Measurements from ENCODE around the gene NLRP10. TPM values are rescaled to one million over a fixed set of nuclear protein-coding genes. Genes with fewer than 3 reads are reported as not detected.
"Not testable (repeated sequence)": the region's sequence is repeated elsewhere in the genome, so short reads cannot be mapped to it uniquely, and the experiment has no call there.

Gene NLRP10
- total and polyA plus RNA-seq, 11 donors, result not detected

DNA sequence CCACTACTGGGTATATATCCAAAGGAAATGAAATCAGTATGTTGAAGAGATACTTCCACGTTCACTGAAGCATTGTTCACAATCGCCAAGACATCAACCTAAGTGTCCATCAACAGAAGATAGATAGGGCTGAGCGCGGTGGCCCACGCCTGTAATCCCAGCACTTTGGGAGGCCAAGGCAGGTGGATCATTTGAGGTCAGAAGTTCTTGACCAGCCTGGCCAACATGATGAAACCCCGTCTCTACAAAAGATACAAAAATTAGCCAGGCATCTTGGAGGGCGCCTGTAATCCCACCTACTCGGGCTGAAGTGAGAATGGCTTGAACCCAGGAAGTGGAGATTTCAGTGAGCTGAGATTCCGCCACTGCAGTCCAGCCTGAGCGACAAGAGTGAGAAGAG, 34.5 kb upstream of the NLRP10 start:
- Histone ChIP-seq H3K27ac (no peak overlapping the region), H3K36me3 (peaks cover 0 to 64% (median 53%) of the 10 kb centered on the region in 9 donors), H3K27me3 (no peaks in the 10 kb centered on the region), H3K4me3 (no peak overlapping the region), H3K4me1 (peaks cover 0 to 6% (median 0%) of the 10 kb centered on the region in 12 donors), H3K9me3 (no peaks in the 10 kb centered on the region)
- no peak for ATAC-seq
- intact Hi-C loops (cut with DNase I), result no loop called here
- no peak for TF ChIP-seq POLR2A (IDR thresholded peaks at IDR 0.05)
- TF ChIP-seq, protein P1, sequence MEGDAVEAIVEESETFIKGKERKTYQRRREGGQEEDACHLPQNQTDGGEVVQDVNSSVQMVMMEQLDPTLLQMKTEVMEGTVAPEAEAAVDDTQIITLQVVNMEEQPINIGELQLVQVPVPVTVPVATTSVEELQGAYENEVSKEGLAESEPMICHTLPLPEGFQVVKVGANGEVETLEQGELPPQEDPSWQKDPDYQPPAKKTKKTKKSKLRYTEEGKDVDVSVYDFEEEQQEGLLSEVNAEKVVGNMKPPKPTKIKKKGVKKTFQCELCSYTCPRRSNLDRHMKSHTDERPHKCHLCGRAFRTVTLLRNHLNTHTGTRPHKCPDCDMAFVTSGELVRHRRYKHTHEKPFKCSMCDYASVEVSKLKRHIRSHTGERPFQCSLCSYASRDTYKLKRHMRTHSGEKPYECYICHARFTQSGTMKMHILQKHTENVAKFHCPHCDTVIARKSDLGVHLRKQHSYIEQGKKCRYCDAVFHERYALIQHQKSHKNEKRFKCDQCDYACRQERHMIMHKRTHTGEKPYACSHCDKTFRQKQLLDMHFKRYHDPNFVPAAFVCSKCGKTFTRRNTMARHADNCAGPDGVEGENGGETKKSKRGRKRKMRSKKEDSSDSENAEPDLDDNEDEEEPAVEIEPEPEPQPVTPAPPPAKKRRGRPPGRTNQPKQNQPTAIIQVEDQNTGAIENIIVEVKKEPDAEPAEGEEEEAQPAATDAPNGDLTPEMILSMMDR (IDR thresholded peaks at IDR 0.05), result no peak
- no peak for DNase-seq
- WGBS, 4 donors, result 92 to 94% (median 93%) methylated on average over 10 of the region's 10 CpGs

- no peaks in the 10 kb centered on the region for H3K27me3 ChIP-seq
- ATAC-seq, result peak in 3 of 4 donors; percentile 6 to 27 (median 12)
- H3K9me3 ChIP-seq, result no peaks in the 10 kb centered on the region
- no peak overlapping the region for H3K4me3 ChIP-seq
- DNase-seq, result no peak
- H3K4me1 ChIP-seq, result peaks cover 0 to 19% (median 3%) of the 10 kb centered on the region in 12 donors
- intact Hi-C loops (cut with DNase I), result no loop called here
- 62 to 75% (median 74%) methylated on average over 6 of the region's 6 CpGs for WGBS, 4 donors
- no peak overlapping the region for H3K27ac ChIP-seq
- H3K36me3 ChIP-seq, result peaks cover 0 to 93% (median 86%) of the 10 kb centered on the region in 9 donors
- TF ChIP-seq, protein P1 (IDR thresholded peaks at IDR 0.05), result no peak
- TF ChIP-seq POLR2A (IDR thresholded peaks at IDR 0.05), result no peak
These were observed 29.5 kb upstream of the NLRP10 start for GRCh38 chr11:7994581-7995278.

GRCh38 chr11:7987560-7987883, 22.3 kb upstream of the NLRP10 start:
- not testable (repeated sequence) for ATAC-seq, DNase-seq, H3K9me3 ChIP-seq, H3K27me3 ChIP-seq
- intact Hi-C loops (cut with DNase I), result loop anchor here (2.0 to 10.0 kb wide), 8 partner anchors 95 to 893 kb away; partner anchors contain the start of gene PPFIBP2 (in 1 of the 10)
- Histone ChIP-seq H3K4me1 (peaks cover 9 to 36% (median 25%) of the 10 kb centered on the region in 12 donors), H3K36me3 (peaks cover 0 to 31% (median 23%) of the 10 kb centered on the region in 9 donors), H3K27ac (peak overlapping the region in 11 of 12 donors; percentile 15 to 82 (median 67)), H3K4me3 (peak overlapping the region; percentile 64 to 93 (median 74))
- 0 to 1% (median 0%) methylated on average over 6 to 10 of the region's 13 CpGs for WGBS, 4 donors

DNA sequence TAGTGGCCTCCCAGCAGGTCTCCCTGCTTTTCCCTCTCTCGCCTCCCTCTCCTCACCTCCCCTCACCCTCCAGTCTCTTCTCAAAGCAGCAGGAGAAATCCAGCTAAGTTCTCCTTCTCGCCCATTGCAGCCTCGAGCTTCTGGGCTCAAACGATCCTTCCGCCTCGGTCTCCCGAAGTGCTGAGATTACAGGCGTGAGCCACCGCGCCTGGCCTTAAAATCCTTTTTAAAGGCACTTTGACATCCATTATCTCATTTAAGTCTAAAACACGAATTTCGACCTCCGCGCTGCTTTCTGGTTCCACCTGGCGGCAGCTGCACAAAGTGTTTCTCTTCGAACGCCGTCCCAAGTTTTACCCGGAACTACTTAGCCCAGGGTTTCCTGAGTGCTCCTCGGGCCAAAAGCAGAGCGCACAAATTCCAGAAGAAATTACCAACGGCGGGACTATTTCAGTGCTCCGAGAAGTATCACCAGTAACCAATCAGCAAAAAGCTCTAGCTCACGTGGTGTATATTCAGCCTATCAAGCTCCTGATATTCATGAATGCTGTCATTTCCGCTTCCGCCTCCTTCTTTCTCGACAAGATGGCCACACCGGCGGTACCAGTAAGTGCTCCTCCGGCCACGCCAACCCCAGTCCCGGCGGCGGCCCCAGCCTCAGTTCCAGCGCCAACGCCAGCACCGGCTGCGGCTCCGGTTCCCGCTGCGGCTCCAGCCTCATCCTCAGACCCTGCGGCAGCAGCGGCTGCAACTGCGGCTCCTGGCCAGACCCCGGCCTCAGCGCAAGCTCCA, 21.7 kb upstream of the NLRP10 start, which contains the start of gene EIF3F:
Gene EIF3F, plus strand, starts transcription at position 570 of the 792 bp plus-strand sequence. Its CDS starts 16 bp downstream, at position 586.
- DNase-seq (peak; percentile 87 to 96 (median 91)), ATAC-seq (peak; percentile 99 to 100 (median 100))
- H3K27me3 ChIP-seq, result no peaks in the 10 kb centered on the region
- WGBS, 4 donors, result 0 to 2% (median 1%) methylated on average over 25 to 47 of the region's 47 CpGs
- peaks cover 0 to 25% (median 17%) of the 10 kb centered on the region in 9 donors for H3K36me3 ChIP-seq
- intact Hi-C loops (cut with DNase I), result loop anchor here (1.0 to 10.0 kb wide), 9 partner anchors 94 to 892 kb away; partner anchors contain the start of gene PPFIBP2 (in 1 of the 10)
- H3K4me1 ChIP-seq, result peaks cover 9 to 36% (median 25%) of the 10 kb centered on the region in 12 donors
- TF ChIP-seq POLR2A (IDR thresholded peaks at IDR 0.05), result peak in 1 of 2 donors; percentile 52
- TF ChIP-seq, protein P1 (IDR thresholded peaks at IDR 0.05), result peak; percentile 75 to 96 (median 84)
- H3K27ac ChIP-seq, result peak within 1 kb of the TSS; percentile 11 to 82 (median 67)
- H3K4me3 ChIP-seq, result peak within 1 kb of the TSS; percentile 64 to 93 (median 74)
- H3K9me3 ChIP-seq, result no peaks in the 10 kb centered on the region
